ENCODE measurements around the gene ZDHHC11B. TPM values are rescaled to one million over a fixed set of nuclear protein-coding genes. Genes with fewer than 3 reads are reported as not detected.

ZDHHC11B gene
- total RNA-seq, 1 experiment from 2014 or later, result 3.8 TPM

DNA sequence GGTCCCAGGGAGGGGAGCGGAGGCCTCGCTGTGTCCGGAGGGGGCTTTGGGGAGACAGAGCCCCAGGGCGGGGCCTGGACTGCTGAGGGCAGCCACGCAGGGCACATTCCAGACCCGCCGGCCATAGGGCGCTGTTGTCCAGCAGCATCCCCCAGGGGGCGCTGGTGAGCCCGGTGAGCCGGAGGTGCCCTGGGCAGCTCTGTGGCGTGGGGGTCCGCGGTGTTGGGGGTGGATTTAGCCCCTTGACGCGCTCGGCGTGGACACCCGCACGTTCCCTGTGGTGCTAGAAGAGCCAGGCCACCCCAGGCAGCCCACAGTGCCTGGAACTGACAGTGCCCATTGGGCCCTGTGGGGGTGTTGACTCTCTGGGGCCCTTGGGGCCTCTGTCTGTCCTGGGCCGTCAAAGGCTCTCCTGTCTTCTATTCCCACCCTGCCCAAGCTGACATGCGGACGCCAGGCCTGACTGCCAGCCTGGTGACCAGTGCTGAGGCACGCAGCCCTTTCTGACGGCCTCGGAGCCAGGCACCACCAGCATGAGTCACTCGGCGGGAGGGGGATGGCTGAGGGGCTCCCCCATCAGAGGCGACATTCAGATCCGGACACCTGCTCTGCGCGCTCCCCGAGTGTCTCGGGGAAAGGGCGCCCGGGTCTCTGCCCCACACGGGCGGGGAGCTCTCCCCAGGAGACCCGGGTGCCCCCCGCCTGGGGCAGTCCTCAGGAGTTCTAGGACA, 115.3 kb downstream of the ZDHHC11B start:
- peak; percentile 43; the same call in 1 of the 2 replicates for TF ChIP-seq POLR2AphosphoS5 (IDR thresholded peaks at IDR 0.05; ENCODE audit: low read depth, low read length)
- TF ChIP-seq, protein P1, sequence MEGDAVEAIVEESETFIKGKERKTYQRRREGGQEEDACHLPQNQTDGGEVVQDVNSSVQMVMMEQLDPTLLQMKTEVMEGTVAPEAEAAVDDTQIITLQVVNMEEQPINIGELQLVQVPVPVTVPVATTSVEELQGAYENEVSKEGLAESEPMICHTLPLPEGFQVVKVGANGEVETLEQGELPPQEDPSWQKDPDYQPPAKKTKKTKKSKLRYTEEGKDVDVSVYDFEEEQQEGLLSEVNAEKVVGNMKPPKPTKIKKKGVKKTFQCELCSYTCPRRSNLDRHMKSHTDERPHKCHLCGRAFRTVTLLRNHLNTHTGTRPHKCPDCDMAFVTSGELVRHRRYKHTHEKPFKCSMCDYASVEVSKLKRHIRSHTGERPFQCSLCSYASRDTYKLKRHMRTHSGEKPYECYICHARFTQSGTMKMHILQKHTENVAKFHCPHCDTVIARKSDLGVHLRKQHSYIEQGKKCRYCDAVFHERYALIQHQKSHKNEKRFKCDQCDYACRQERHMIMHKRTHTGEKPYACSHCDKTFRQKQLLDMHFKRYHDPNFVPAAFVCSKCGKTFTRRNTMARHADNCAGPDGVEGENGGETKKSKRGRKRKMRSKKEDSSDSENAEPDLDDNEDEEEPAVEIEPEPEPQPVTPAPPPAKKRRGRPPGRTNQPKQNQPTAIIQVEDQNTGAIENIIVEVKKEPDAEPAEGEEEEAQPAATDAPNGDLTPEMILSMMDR (IDR thresholded peaks at IDR 0.05 in 2 of 3, conservative IDR thresholded peaks at IDR 0.05 in 1 of 3; ENCODE audit: borderline replicate concordance in 1 of 3, insufficient read depth in 1 of 3, low read depth in 2 of 3, low read length in 2 of 3), result peak; percentile 55 to 86 (median 84); a peak in 5 of 6 replicates
- peak; percentile 27 for TF ChIP-seq YY1 (IDR thresholded peaks at IDR 0.05; ENCODE audit: extremely low read depth, insufficient replicate concordance, low read depth, low read length)
- no peak for TF ChIP-seq POLR2A (IDR thresholded peaks at IDR 0.05; ENCODE audit: borderline replicate concordance, extremely low read depth, insufficient read depth, insufficient read length)
- peak; percentile 40 for TF ChIP-seq RAD21 (IDR thresholded peaks at IDR 0.05; ENCODE audit: low read depth)
- Histone ChIP-seq H3K4me3 (replicated peaks in 1 of 2; ENCODE audit: low read depth in 1 of 2, low read length in 2 of 2) (no peak overlapping the region), H3K79me2 (ENCODE audit: insufficient read depth, low read length) (no peaks in the 10 kb centered on the region), H3K4me1 (ENCODE audit: control insufficient read depth in 1 of 2, insufficient read depth in 2 of 2, low read length in 2 of 2) (peaks cover 0 to 45% of the 10 kb centered on the region in 2 experiments; a peak in 3 of 4 replicates), H3K9ac (ENCODE audit: low read length) (no peak overlapping the region), H3K4me2 (ENCODE audit: low read length) (no peak overlapping the region), H3K27ac (ENCODE audit: low read depth, low read length) (peak overlapping the region; percentile 2; the same call in 1 of the 2 replicates), H3K36me3 (ENCODE audit: control insufficient read depth in 1 of 2, insufficient read depth in 2 of 2, low read length in 2 of 2) (0 out of 4 replicates have a peak, but pooled peaks cover 0 to 3% of the 10 kb centered on the region in 2 experiments), H3K27me3 (ENCODE audit: insufficient read depth, low read length) (no peaks in the 10 kb centered on the region), H3K9me2 (ENCODE audit: insufficient read depth) (no peaks in the 10 kb centered on the region), H2AFZ (ENCODE audit: low read depth, low read length, poor library complexity, severe bottlenecking) (no peak overlapping the region), H4K20me1 (ENCODE audit: insufficient read depth) (no peaks in the 10 kb centered on the region), H3K9me3 (ENCODE audit: control insufficient read depth in 1 of 2, insufficient read depth in 1 of 2, low read depth in 1 of 2, low read length in 2 of 2) (no peaks in the 10 kb centered on the region)
- DNase-seq (ENCODE audit: low read depth, low spot score), result no peak
- peak; percentile 69 for ATAC-seq
- CTCF ChIA-PET, result interaction anchor here (1.0 to 2.1 kb wide), 4 partner anchors 12 to 352 kb away, joined by 3 to 10 read pairs (median 6); no protein-coding TSS in a partner anchor
- intact Hi-C loops (cut with micrococcal nuclease), result no loop called here
- RAD21 ChIA-PET (ENCODE audit: low non-redundant PET in 1 of 2, low total read pairs in 2 of 2, uncharacterized antibody in 2 of 2, unreplicated experiment in 2 of 2), result interaction anchor here in 1 of 2 experiments (0.5 kb wide), 1 partner anchor 265 kb away, joined by 7 read pairs; no protein-coding TSS in a partner anchor
- POLR2A ChIA-PET, result no interaction called here
- no TSS peak for BruUV-seq (replicated peaks)

Measured in HCT116 (cell line).